Stimulated activated CD8-positive, alpha-beta memory T cell treated with anti-CD3 and anti-CD28 coated beads, Interleukin-7, amount 100 ng/mL, for 24 hours (primary cell): ENCODE data around the gene TARBP2.
"Not testable (repeated sequence)": the region's sequence is repeated elsewhere in the genome, so short reads cannot be mapped to it uniquely, and the experiment has no call there.

Source experiments
- DNase-seq: peaks from one replicate; pipeline ENCODE4 v3.0.0-alpha.2; 2020; ENCODE audit warnings: low read depth

The TARBP2 gene

GRCh38 chr12:53474819-53475218, 26.3 kb upstream of the TARBP2 start:
- DNase-seq: no peak

DNA sequence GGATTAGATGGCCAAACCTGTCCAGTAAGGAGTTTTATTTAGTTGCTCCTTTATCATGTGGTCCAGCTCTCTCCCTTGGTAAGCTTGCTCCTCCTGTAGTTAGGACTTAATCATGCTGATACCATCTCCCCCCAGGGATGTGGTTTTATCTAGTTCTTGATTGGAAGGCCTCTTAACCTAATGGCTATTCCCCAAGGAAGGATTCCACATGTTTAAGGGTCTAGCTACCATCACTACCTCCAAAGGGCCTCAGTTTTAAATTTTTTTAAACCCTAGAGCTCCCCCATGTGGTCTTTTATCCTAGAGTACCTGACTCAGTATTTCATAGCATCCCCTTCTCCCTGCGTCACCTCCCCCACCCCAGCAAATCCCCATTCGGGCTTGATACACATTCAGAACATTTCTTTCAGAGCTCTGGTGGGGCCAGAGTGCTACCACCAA, 24.3 kb upstream of the TARBP2 start:
- no peak for DNase-seq

DNA sequence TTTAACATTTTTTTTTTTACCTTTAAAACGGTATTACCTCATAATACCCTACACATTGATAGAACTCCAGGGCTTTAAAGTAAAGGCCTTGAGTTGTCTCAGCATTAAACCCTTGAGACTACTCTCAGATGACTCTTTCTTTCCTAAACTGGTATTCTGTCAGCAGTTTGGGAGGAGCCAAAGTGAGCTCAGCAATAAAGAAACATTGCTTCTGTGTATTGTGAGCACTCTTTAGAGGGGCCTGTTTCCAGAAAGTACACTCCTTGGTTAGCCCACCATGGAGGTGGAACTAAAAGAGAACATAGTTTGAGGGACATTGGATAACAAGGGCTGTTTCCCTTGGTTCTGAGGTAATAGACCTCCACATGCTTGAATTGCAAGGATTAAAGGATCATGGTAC, 22.2 kb upstream of the TARBP2 start:
- no peak for DNase-seq

- no peak for DNase-seq
Measured at GRCh38 chr12:53479331-53479730, 21.8 kb upstream of the TARBP2 start.

- DNase-seq: no peak
Measured at GRCh38 chr12:53480491-53481442, 20.3 kb upstream of the TARBP2 start.

DNA sequence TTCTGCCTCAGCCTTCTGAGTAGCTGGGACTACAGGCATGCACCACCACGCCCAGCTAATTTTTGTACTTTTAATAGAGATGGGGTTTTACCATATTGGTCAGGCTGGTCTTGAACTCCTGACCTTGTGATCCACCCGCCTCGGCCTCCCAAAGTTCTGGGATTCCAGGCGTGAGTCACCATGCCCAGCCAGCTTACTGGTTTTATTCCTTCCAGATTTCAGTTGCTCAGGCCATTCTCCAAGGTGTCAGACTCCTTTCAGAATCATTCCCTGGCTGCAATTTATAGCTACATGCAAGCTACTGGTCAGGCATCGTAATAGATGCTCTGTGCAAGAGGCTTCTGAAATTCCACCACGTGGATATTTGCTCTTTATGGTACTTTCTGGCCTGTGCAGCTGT, 19.6 kb upstream of the TARBP2 start:
- DNase-seq: not testable (repeated sequence)

- no peak for DNase-seq
Measured at GRCh38 chr12:53481939-53482586, 19.0 kb upstream of the TARBP2 start.

GRCh38 chr12:53482626-53483168, 18.4 kb upstream of the TARBP2 start:
- no peak for DNase-seq

DNA sequence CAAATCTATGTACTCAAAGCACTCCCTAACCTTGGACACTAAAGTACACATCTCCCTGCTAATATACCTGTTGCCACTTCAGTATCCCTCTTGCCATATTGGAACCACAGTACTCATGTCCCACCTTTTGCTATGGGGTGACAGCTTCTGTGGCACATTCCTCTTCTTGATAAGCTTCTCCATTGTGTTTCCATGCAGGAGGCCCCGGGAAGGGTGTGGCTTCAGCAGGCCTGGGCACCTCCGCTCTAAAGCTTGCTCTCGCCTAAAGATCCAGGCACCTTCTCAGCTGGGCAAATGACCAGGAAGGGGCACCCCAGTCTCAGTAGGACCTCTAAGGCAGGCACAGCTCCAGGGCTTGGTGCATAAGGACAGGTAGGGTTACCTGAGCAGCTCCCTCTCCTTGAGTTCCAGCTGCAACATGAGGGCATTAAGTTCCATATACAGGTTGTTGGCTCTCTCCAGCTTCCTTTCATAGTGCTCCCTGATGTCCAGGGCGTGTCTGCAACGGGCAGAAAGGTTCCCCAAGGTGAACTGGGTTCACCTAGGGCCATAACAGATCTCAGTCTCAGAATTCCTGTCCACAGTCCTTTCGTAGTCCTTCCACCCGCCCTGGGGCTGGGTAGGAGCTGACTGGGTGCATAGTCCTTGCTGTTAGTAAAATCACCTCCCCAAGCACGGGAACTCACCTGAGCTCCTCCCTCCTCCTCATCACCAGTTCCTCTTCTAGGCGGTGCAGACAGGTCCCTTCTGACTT, 17.7 kb upstream of the TARBP2 start:
- no peak for DNase-seq

DNA sequence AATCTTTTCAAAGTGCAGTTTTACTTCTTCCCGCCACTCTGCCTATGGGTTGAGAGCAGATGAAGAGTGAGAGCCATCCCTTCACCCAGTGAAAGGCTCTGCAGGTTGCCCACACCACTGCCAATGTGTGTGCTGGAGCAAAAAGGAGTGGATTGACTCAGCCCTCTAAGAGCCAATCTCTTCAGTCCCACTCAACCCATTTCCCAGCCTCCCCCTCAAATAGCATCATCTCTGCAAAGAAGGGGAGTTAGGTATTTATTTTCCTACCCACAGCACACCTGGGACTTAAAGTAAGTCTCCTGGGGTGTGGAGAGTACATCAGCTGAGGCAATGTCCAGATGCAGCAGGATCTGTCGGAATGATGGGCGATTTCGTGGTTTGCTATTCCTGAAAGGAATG, 17.1 kb upstream of the TARBP2 start:
- DNase-seq: no peak

DNA sequence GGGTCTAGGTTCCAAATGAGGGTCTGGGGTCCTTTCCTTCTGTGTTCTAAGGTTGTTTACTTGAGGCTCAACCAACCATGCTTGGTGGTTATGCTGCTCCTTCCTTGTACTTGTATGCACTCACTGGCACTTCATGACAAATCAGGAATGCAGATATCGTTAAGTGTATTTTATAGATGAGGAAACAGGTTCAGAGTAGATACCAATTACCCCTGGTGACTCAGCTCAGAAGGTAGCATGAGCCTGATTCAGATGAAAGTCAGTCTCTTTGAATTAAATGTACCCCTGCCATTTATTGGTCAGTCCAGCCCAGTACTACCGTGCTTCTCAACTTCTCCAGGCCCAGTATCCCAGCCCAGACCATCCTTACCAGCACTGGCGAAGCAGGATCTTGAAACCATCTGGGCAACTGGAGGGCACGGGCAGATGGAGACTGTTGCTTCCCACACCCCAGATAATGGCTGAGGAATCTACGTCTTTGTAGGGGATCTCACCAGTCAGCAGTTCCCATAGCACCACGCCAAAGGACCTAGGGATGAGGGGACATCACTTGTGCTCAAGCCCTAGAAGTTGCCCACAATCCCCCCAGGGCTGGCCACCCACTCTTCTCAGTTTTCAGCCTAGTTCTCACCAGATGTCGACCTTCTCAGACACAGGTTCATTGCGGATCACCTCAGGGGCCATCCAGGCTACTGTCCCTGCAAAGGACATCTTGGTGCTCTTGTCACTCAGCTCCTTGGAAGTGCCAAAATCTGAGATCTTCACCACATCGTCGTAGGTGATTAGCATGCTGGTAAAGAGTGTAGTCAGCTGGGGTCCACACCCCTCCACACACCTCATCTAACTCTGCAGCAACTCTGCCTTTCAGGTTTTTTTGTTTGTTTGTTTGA, 16.2 kb upstream of the TARBP2 start:
- DNase-seq: no peak

DNA sequence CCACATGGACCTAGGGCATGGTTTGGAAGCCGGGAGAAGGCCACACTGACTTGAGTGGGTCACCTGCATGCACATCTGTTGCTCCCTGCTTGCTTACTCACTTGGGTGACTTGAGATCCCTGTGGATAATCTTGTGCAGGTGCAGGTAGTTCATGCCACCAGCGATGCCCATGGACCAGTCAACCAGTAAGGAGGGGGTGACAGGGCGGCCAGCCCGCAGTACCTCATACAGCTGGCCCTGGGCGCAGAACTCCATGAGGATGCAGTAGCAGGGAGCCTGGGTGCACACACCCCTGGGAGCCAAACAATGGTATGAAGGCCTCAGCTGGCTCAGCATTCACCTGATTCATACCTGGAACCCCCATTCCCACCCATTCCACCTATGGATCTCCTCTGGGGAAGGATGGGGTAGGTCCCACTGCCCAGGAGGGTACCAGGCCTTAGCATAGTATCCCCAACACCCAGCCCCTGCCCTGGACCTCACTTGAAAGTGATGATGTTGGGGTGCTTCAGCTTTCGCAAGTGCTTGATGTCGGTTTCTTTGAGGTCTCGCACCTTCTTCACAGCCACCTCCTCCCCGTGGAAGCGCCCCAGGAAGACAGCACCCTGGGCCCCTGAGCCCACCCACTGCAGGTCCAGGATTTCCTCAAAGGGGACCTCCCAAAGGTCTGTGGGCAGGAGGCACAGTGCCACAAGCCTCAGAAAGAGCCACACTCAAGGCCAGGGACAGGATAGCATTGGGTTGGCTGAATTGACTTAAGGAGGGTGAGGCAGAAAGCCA, 14.9 kb upstream of the TARBP2 start:
- DNase-seq: no peak

DNA sequence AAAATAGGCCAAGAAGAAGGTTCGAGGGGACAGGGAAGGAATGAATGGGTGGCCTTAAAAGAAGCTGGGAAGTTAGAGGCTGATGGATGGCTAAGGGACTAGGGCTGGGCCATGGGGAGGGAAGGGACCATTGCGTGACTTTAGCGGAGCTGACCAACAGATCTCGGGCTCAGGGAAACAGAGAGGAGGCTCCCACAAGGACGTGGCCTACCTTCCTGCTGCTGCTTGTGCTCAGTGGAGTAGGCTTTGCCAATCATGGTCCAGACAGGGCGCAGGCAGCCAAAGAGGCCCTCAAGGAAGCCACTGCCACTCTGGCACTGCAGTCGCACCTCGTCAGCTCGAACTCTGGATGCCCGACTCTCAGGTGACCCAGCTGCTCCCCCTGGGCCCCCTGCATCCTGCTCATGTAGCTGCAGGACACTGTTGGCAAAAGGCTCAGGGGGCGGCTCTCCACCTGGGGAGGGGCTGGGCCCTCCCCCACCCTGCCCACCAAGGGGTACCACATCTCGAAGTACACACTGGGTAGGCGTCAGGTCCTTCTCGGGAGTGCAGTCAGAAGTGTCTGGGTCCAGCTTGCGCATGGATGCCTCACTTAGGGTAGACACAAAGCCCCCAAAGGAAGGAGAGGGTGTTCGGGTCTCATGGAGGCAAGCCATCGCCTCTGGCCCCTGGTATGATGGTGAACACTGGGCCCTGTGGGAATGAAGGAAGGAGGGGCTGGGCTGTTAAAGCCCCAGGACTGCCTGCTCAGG, 14.2 kb upstream of the TARBP2 start:
- no peak for DNase-seq

DNA sequence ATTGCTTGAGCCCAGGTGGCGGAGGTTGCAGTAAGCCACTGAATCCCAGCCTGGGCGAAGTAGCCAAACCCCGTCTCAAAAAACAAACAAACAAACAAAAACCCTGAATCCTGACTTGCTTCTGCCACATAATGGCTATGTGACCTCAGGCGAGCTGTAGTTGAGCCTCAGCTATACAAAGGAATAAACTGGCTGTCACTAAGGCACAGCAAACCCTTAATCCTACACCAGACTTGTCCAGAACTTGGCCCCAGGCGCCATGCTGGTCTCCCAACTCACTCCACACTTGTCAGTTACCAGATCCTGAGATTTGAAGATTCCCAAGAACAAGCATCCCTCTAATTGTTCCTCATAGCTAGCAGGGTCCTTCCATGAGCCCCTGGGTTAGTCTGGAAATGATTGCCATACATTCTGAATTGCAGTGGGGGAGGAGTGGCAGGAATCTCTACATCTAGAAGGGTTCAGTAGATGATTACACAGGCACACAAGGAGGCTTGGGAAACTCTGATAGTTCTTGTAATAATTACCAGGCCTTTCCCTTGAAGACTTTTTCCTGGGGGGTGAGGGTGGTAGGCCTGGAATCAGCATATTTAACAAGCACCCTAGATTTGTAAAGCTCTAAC, 11.7 kb upstream of the TARBP2 start:
- no peak for DNase-seq

- DNase-seq: no peak
Measured at GRCh38 chr12:53492188-53492587, 8.9 kb upstream of the TARBP2 start.

DNA sequence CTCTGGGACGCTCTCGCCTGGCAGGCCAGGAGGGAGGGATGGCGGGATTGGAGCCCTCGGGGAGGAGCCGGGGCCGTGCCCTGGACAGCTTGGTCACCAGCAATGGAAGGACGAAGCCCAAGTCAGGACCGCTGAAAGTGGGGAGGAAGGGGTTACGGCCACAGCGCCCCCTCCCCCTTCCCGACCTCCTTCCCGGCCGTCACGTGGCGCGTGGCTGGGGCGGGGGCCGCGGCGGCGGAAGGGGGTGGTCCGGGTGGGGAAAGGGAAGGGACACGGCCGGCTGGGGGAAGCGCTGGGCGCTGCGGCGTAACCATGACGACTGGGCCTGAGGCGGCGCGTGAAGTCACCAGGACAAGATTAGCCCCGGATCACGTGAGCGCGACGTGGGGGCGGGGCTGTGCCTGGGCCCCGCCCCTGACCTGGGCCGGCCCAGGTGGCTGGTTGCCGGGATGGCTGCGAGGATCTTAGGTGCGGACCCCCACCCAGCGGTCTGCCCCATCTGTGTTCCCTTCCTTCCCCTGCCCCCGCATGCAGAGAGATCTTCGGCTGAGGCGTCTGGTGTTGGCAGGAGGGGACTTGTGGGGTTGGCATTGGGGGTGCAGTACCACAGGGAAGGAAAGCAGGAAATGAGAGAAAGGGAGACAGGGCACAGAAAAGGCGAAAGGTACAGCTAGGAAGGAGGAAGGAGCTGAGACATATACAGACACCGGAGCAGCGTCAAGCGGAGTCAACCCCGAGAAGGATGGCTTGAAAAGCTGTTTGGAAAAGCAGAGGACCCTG, 8.1 kb upstream of the TARBP2 start:
- DNase-seq: peak; percentile 72

DNA sequence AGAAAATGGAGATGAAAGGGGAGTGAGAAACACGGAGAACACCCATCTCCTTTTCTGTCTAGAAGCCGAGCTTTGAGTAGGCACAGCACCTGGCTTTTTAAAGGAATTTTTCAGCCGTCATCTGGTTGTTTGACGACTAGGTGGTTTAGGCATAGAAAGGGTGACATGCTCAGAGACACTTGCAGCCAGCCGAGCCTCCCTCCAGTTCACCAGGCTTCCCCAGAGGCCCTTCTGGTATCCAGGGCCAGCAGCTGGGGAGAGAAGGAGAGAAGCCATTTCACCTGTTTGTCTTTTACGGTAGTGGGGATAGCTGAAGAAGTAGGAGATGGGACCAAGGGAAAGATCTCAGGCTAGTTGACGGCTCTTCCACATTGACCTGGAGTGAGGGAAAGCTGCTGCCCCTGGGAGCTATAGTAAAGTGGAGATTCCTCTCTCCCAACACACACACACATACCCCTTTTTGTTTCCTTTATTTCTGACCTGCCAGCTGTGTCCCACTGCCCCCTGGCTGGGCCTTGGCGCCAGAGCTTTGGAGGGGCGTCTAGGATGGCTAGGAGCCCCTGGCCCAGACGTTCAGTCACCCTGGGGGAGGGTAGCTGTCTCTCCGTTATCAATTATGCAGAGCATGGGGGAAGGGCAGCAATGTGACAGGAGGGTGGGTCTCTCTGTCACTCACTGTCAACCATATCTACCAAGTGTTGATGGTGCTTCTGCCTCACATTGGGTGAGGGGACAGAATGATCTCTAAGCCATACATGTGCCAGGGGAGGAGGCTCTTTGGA, 7.3 kb upstream of the TARBP2 start:
- no peak for DNase-seq
